HG03565 (cell line): ENCODE measurements around the gene TUG1.

ENCODE experiments used
- ATAC-seq: cut with Tn5 transposase; IDR thresholded peaks from one replicate; pipeline ENCODE4 v1.9.1; 2021; ENCODE audit warnings: mild to moderate bottlenecking, moderate library complexity; ENCODE audit not compliant: unreplicated experiment

TUG1 gene

GRCh38 chr22:30947173-30947815 lies 21.8 kb upstream of the TUG1 start:
- ATAC-seq = no peak

- no peak for ATAC-seq
Measured at GRCh38 chr22:30947816-30948454, 21.1 kb upstream of the TUG1 start.

GRCh38 chr22:30948930-30949342 lies 20.1 kb upstream of the TUG1 start:
- no peak for ATAC-seq

DNA sequence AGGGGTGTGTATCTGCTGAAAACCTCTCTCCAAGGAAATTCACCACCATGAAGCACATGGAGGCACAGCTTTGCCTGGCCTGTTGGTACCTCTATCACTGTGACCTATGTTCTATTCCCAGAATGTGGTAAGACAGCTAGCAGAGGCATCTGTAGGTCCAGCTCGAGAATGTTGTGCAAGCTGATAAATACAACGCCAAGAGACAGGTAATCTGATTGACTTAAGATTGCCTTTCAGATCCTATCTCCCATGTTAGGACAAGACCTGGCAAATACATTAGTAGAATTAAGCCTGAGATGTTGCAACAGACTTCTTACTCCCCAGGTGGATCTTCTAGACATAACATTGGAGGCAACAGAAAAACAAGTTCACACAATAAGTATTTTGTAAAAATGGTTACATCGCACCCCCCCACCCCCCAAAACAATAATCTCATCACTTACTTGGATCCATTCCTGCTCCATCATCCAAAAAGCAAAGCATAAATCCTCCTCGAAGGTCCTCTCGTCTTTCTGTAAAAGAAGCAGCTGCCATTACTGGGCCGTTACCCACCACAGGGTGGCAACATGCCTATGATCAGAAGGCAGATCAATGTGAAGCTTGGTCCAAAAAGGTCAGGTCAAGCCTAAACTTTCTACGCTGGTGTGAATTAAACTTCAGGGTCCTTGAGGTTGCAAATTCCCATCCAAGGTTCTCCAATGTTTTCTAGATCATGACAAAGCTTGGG lies 19.0 kb upstream of the TUG1 start:
- no peak for ATAC-seq

GRCh38 chr22:30953206-30953605 lies 15.9 kb upstream of the TUG1 start:
- ATAC-seq = no peak

GRCh38 chr22:30955153-30955552 lies 13.9 kb upstream of the TUG1 start:
- no peak for ATAC-seq

DNA sequence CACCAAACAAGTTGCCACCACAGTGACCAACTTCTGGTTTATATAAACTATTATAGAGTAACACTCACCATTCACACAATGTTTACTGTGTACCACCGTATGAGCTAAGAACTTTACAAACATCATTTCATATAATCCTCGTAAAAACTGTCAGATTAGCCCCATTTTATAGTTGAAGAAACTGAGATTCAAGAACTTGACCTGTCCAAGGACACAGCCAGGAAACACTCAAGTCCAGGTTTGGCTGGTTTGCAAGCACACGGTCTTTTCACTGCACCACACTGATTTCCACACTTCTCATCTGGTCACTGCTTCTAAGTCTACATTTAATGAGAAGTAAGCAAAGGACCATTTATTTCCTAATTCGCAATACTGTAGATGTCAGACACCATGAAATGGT lies 4.2 kb upstream of the TUG1 start:
- ATAC-seq = no peak

- ATAC-seq = peak; percentile 20
Measured at GRCh38 chr22:30968015-30968923, 796 bp upstream of the TUG1 start, which contains the start of gene MORC2. TSS of gene MORC2 (minus strand) at chr22:30968774. CDS start at chr22:30967889, 885 bp downstream.

GRCh38 chr22:30969532-30970355 lies 679 bp downstream of the TUG1 start:
- ATAC-seq = no peak

DNA sequence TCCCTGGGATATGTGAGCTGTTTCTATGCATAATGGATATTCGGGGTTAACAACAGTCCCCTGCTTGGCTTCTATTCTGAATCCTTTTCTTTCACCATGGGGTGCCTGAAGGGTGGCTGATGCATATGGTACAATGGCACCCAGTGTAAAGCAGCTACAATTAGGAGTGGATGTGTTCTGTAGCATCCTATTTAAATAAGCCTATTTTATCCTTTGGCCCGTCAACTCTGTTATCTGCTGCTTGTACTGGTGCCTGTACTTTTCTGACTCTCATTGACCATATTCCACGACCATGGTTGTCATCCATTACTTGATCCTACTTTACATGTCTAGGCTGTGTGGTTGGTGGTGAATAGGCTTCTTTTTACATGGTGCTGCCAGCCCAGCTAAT lies 1.3 kb downstream of the TUG1 start:
- ATAC-seq = no peak

DNA sequence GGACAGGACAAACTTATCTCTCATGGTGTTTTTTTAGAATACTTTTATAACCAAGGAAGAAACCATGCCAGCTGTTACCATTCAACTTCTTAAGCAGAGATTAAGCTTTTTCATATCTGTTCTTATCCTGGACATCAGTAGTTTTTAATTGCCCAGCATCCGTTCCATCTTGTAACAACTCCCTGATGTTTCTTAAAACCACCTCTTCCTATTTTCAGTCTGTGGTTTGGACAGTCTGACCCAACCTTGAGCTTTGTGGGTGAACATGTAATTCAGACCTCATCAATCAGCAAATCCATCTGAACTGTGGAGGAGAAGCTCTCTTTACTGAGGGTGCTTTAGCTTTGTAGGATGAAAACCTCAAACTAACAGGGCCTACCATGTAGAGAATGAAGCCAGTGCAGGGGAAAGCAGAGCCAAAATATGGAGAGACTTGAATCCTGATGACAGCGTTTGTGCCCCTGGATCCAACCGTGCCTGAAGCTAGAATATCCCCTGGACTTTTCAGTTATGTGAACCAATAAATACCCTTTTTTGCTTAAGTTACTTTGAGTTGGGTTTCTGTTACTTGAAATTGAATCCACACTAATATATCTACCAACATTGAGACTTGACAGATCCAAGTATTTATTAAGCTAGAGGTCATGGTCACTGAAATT lies 9.4 kb downstream of the TUG1 start:
- ATAC-seq = no peak

DNA sequence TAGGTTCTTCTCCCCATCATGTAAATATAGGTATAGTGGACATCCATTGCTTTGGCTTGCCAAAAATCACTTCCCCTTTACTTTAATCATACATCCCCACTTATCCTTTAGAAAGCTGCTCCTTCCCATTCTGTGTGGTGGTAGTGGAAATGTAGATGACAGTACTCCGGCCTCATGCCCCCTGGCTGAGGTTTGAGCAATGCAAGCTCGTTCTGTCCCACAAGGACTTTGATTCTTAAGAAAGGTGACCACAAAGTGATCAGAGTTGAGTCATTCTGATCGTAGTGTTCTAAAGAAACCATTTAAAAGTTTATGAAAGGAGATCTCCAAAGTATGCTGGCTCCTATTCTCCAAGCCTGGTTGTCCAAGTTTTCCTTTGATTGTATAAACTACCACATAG lies 10.9 kb downstream of the TUG1 start:
- no peak for ATAC-seq

DNA sequence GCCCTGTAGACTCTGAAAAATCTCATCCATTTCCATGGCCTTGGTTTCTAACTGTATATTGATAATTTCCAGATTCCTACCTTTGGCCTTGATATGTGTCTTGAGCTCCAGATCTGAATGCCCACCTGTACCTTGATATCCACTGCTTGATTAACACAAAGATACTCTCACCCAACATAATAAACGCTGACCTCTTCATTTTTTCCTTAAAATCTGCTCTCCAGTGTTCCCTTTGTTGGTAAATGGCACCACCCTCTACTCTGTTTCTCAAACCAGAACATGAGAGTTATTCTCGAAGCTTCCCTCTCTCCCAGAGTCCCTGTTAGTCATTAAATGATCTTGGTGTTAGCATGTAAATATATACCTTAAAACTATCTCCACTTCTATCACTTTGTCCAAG lies 13.4 kb downstream of the TUG1 start:
- no peak for ATAC-seq

DNA sequence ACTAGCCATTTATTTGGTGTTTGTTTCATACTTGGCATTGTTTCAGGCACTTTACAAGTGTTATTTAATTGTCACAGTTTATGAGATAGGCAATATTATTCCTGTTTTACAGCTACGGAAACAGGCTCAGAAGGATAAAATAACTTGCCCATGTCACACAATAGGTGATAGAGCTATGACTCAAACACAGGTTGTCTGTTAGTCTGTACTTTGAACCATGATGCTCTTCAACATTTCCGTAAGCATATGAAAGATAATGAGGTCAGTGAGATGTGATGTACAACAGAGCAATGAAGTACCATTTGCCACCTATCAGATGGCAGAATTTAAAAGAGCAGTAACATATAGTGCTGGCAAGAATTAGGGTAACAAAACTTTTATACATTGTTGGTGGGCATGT lies 15.3 kb downstream of the TUG1 start:
- no peak for ATAC-seq

DNA sequence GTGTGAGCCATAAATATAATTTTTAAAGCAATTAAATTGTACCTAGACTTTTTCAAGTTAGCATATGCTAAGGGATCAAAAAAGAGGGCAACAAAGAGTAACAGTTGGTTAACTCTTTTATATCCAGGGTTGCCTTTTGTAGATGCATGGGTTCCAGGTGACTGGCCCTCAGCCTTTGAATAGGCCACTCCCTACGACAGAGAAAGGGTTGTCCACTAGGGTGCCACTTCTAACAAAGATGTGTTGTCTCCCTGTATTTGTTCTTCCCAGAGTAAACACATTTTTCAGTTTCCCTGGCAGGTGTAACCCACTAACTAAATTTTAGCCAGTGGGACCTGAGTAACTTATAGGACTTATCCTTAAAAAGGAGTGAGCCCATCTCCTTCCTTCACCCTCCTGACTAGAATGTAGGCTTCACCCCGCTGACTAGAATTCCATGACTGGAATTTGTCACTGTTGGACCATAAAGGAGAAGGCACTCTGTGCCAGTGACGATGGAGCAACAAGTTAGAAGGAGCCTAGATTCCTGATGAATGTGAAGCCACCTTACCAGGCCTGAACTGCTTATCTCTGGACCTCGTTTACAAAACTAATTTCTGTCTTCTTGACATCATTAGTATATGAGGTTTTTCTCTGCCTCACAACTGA lies 16.6 kb downstream of the TUG1 start:
- no peak for ATAC-seq

DNA sequence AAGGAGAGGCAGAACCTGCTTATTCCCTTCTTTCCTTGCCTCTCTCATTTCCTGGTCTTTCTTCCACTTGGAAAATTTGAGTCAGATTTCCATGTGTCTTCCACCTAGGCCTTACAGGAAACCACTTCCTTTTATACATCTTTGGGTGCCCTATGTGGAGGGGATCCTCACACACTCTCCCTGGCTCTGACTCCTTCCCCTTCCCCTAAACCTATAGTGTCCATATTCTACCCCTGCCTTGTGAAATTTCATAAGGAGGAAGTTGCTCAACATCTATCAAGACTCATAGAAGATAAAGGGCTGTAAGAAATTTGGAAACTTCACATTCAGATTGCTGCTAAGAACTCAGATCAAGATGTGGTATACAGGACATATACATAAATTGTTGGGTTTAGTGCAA lies 20.4 kb downstream of the TUG1 start:
- no peak for ATAC-seq

- ATAC-seq = no peak
Measured at GRCh38 chr22:30990690-30991089, 21.6 kb downstream of the TUG1 start.

GRCh38 chr22:30992565-30992964 lies 23.5 kb downstream of the TUG1 start:
- ATAC-seq = no peak

DNA sequence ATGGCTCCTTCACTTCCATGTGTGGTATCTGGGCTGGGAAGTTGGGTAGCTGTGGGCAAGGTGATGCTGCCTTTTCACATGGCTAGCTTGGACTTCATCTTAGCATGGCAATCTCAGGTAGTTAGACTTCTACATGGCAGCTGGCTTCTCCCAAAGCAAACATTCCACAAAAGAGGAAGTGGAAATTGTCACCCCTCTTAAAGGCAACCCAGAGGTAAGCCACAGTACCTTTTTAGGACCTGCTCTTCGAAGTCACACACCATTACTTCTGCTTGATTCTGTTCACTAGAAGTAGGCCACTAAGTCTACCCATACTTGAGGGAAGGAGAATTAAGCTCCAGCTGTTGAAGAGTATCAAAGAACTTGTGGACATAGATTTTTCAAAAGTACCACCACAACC lies 25.9 kb downstream of the TUG1 start:
- no peak for ATAC-seq
